Suprapubic skin (tissue), 4 donors: ENCODE data around the gene SMG6. TPM values are rescaled to one million over a fixed set of nuclear protein-coding genes. Genes with fewer than 3 reads are reported as not detected.

Experiments
- DNase-seq, 2 donors: peaks; one replicate each; pipeline ENCODE4 v3.0.0-alpha.2; 2019; ENCODE audit warnings: low spot score in 2 of 2
- H3K27ac ChIP-seq: fragments of 200-600 bp; sonication (generic); one replicate; pipeline ENCODE4 v1.5.1; 2019
- H3K27me3 ChIP-seq: fragments of 200-600 bp; sonication (generic); one replicate; pipeline ENCODE4 v1.5.1; 2019
- H3K36me3 ChIP-seq: fragments of 200-600 bp; sonication (generic); one replicate; pipeline ENCODE4 v1.5.1; 2019
- H3K4me1 ChIP-seq: fragments of 200-600 bp; sonication (generic); one replicate; pipeline ENCODE4 v1.5.1; 2019
- H3K4me3 ChIP-seq: fragments of 200-600 bp; sonication (generic); one replicate; pipeline ENCODE4 v1.5.1; 2019; ENCODE audit warnings: mild to moderate bottlenecking
- H3K9me3 ChIP-seq: fragments of 200-600 bp; sonication (generic); one replicate; pipeline ENCODE4 v1.5.1; 2019
- CTCF ChIP-seq, 2 donors: fragments of 200-600 bp in 1 of 2; fragments of 450-650 bp in 1 of 2; sonication (generic) in 1 of 2; IDR thresholded peaks; one replicate each; pipeline ENCODE4 v1.5.1; 2016 to 2019; ENCODE audit warnings: antibody characterized with exemption in 2 of 2, mild to moderate bottlenecking in 1 of 2, moderate library complexity in 1 of 2
- EP300 ChIP-seq: sonication (generic); formaldehyde crosslinking; IDR thresholded peaks from one replicate; pipeline ENCODE4 v1.6.1; 2017; ENCODE audit warnings: antibody characterized with exemption
- POLR2A ChIP-seq, 2 donors: fragments of 450-650 bp; IDR thresholded peaks; one replicate each; pipeline ENCODE4 v1.6.1; 2017; ENCODE audit warnings: antibody characterized with exemption in 2 of 2, mild to moderate bottlenecking in 2 of 2, moderate library complexity in 2 of 2
- POLR2AphosphoS5 ChIP-seq, 3 donors: sonication (generic); formaldehyde crosslinking; IDR thresholded peaks; one replicate each; pipeline ENCODE4 v1.6.1; 2017; ENCODE audit warnings: antibody characterized with exemption in 3 of 3
- WGBS: methylation state at CpG from one replicate; pipeline ENCODE4 v1.1.5; 2018; 5-methylcytosine and 5-hydroxymethylcytosine counted together
- total RNA-seq, 4 donors: library from RNA; depleted of rRNA; stranded (reverse); fragments of >200 nt; gene quantifications; one replicate each; pipeline ENCODE4 v1.1.0, GENCODE V29; 2016

The SMG6 gene
- total RNA-seq, 4 donors from 2014 or later, result 29.6 to 58.6 (median 45.5) TPM

DNA sequence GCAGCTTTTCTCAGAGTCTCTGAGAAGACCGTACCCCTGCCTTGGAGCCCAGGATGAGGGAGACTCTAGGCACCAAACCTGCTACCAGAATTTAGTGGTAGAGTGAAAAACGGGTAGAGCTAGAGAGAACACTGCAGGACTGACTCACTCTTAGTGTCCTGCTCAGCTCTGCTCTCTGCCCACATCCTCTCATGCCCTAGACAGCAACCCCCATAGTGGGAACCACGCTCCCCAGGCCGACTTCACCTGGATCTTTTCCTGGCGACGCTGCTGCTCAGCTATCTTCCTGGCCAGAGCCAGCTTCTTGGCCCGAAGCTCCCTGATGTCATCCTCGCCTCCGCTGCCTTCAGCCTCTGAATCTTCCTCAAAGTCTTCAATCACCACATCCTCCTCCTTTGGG, 222.0 kb downstream of the SMG6 start:
- peaks cover 52% of the 10 kb centered on the region for H3K36me3 ChIP-seq
- DNase-seq, result no peak
- no peaks in the 10 kb centered on the region for H3K9me3 ChIP-seq
- no peaks in the 10 kb centered on the region for H3K27me3 ChIP-seq
- H3K4me1 ChIP-seq, result peaks cover 51% of the 10 kb centered on the region
- H3K4me3 ChIP-seq, result no peak overlapping the region
- TF ChIP-seq POLR2AphosphoS5 (IDR thresholded peaks at IDR 0.05), result no peak
- no peak for TF ChIP-seq POLR2A (IDR thresholded peaks at IDR 0.05)
- no peak for TF ChIP-seq CTCF (IDR thresholded peaks at IDR 0.05)
- no peak for TF ChIP-seq EP300
- no peak overlapping the region for H3K27ac ChIP-seq
- 86% methylated on average over 9 of the region's 9 CpGs for WGBS

DNA sequence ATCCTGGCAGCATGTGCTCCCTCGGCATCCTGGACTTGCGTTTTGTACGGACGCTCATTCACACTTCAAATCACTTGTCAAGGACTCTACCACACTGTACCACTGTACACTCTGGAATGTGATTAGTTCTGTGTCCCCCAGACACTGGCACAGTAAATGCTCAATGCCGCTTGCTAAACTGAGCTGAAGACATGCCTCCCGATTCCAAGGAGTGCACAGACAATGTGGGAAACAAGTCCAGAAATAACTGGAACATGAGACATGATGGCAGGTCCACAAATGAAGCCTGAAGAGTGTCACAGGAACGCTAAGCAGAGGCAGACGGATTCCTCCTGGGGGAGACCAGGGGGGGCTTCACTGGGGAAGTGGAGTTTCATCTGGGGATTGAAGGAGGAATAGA, 226.5 kb downstream of the SMG6 start:
- Histone ChIP-seq H3K9me3 (no peaks in the 10 kb centered on the region), H3K4me1 (peaks cover 26% of the 10 kb centered on the region), H3K36me3 (peaks cover 55% of the 10 kb centered on the region), H3K4me3 (no peak overlapping the region), H3K27ac (no peak overlapping the region), H3K27me3 (no peaks in the 10 kb centered on the region)
- no peak for DNase-seq
- WGBS, result 87% methylated on average over 8 of the region's 8 CpGs
- TF ChIP-seq EP300, result no peak
- no peak for TF ChIP-seq POLR2AphosphoS5 (IDR thresholded peaks at IDR 0.05)
- no peak for TF ChIP-seq POLR2A (IDR thresholded peaks at IDR 0.05)
- TF ChIP-seq CTCF (IDR thresholded peaks at IDR 0.05), result no peak

DNA sequence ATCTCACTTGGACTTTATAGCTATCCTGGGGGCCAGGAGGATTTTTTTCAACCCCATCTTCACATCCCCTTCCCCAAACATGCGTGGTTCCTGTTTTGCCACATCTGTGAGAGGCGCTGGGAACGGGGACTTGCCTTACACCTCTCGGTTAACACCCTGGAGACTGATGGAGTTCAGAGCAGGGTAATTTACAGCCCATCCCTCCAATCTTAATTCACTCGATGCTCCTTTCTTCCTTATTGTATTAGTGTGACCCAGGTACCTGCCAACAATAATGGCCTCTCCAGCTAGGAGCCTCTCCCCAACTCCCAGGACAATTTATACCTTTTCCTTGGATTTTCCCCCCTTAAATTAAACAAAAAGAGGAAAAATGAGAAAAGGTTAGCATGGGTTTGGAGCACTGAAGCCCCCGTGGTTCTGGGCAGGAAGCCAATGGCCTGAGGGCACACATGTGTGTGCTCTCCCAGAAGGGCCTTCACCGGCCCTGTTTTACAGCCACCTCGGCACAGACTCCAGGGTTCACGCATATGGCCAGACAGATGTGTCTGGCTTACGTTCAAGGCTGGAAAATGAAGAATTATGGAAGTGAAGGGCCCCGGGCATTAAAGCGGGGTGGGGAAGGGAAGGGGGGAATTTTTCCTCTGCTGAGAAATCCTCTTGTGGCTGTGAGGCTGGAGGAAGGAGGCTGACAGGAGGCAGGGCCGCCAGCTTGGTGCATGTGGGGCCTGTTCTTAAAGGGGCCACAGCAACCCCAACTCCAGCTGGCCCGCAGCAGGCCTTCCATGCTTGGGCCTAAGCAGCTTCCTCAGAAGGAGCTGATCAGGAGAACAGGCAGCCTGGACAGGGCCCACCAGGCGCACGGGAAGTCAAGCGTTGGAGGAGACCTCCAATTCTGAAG, 227.2 kb downstream of the SMG6 start:
- DNase-seq, result no peak
- TF ChIP-seq POLR2AphosphoS5 (IDR thresholded peaks at IDR 0.05) (no peak), EP300 (no peak), CTCF (IDR thresholded peaks at IDR 0.05) (no peak), POLR2A (IDR thresholded peaks at IDR 0.05) (no peak)
- Histone ChIP-seq H3K36me3 (peaks cover 55% of the 10 kb centered on the region), H3K27me3 (no peaks in the 10 kb centered on the region), H3K27ac (peak overlapping the region; percentile 68), H3K4me3 (no peak overlapping the region), H3K4me1 (peaks cover 27% of the 10 kb centered on the region), H3K9me3 (no peaks in the 10 kb centered on the region)
- 59% methylated on average over 15 of the region's 17 CpGs for WGBS

- H3K4me3 ChIP-seq, result no peak overlapping the region
- H3K27ac ChIP-seq, result peak overlapping the region; percentile 68
- no peaks in the 10 kb centered on the region for H3K9me3 ChIP-seq
- TF ChIP-seq POLR2AphosphoS5 (IDR thresholded peaks at IDR 0.05) (no peak), CTCF (IDR thresholded peaks at IDR 0.05) (peak in 1 of 2 donors; percentile 21)
- peaks cover 47% of the 10 kb centered on the region for H3K36me3 ChIP-seq
- H3K4me1 ChIP-seq, result peaks cover 34% of the 10 kb centered on the region
- no peaks in the 10 kb centered on the region for H3K27me3 ChIP-seq
- WGBS, result 48% methylated on average over 6 of the region's 13 CpGs
- no peak for DNase-seq
Observed at GRCh38 chr17:2075336-2076086, 228.1 kb downstream of the SMG6 start.

DNA sequence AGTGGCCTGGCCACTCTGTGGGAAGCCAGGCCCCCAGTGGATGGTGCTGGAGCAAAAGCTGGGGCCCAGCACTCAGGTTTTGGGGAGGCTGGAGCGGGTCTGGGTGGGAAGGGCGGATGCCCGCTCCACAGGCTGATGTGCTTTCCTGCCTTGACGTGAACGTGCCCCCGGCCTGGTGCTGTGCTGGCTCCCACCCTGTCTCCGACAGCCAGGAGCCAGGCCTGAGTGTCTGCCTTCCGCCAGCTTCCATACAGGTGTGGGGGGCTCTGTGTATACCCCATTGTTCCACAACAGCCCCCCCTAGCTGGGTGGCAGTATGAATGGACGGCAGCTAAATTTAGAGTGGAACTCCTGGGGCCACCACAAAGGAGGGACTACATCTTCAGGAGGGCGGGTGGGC, 228.7 kb downstream of the SMG6 start:
- peaks cover 39% of the 10 kb centered on the region for H3K4me1 ChIP-seq
- H3K4me3 ChIP-seq, result no peak overlapping the region
- no peak for DNase-seq
- H3K36me3 ChIP-seq, result peaks cover 41% of the 10 kb centered on the region
- no peaks in the 10 kb centered on the region for H3K9me3 ChIP-seq
- 52% methylated on average over 2 of the region's 10 CpGs for WGBS
- TF ChIP-seq CTCF (IDR thresholded peaks at IDR 0.05) (no peak), POLR2A (IDR thresholded peaks at IDR 0.05) (no peak), EP300 (no peak), POLR2AphosphoS5 (IDR thresholded peaks at IDR 0.05) (no peak)
- H3K27ac ChIP-seq, result peak overlapping the region; percentile 68
- no peaks in the 10 kb centered on the region for H3K27me3 ChIP-seq
